Measurements from ENCODE around the gene ARID1B.

DNA sequence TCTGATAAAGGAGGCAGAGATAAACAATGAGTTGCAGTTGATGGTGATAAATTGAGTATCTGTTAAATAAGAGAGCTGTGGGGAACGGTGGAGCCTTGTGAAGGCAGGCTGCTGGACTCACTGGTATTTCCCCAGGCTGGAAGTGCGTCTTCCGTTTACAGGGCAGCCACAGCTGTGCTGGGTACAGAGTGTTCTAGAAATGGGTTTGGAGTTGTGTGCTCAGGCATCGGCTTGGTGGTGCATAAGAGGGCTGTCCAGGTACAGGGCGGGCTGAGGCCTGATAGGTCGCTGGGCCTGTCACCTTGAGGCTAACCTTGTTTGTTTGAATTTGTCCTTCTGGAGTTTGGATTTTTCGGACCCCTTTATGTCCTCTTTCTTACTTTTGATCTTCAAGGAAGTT is 39.3 kb downstream of the ARID1B start:
- TF ChIP-seq, protein P1, sequence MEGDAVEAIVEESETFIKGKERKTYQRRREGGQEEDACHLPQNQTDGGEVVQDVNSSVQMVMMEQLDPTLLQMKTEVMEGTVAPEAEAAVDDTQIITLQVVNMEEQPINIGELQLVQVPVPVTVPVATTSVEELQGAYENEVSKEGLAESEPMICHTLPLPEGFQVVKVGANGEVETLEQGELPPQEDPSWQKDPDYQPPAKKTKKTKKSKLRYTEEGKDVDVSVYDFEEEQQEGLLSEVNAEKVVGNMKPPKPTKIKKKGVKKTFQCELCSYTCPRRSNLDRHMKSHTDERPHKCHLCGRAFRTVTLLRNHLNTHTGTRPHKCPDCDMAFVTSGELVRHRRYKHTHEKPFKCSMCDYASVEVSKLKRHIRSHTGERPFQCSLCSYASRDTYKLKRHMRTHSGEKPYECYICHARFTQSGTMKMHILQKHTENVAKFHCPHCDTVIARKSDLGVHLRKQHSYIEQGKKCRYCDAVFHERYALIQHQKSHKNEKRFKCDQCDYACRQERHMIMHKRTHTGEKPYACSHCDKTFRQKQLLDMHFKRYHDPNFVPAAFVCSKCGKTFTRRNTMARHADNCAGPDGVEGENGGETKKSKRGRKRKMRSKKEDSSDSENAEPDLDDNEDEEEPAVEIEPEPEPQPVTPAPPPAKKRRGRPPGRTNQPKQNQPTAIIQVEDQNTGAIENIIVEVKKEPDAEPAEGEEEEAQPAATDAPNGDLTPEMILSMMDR (IDR thresholded peaks at IDR 0.05) = no peak
- TF ChIP-seq POLR2A (IDR thresholded peaks at IDR 0.05) = no peak
